K562 (cell line): ENCODE data around the gene C7orf57. TPM values are rescaled to one million over a fixed set of nuclear protein-coding genes. Genes with fewer than 3 reads are reported as not detected.

ENCODE experiments used
- ARID2 ChIP-seq: fragments of 450-650 bp; IDR thresholded peaks from 2 replicates; pipeline ENCODE4 v1.6.1; 2017; ENCODE audit warnings: antibody characterized with exemption, mild to moderate bottlenecking
- BCL6 ChIP-seq: fragments of 250-450 bp; sonication (Bioruptor Pico); IDR thresholded peaks from 2 replicates; pipeline ENCODE4 v1.4.0; 2020
- CREB1 ChIP-seq, 2 experiments: sonication (generic) in 1 of 2; formaldehyde crosslinking in 1 of 2; IDR thresholded peaks; 2 replicates each; pipeline versions ENCODE4 v1.6.1 to v1.8.0; 2012 to 2022; ENCODE audit warnings: inconsistent platforms in 1 of 2, mild to moderate bottlenecking in 1 of 2, missing genetic modification reagents in 1 of 2, moderate library complexity in 1 of 2
- EP400 ChIP-seq: fragments of 450-650 bp; IDR thresholded peaks from 2 replicates; pipeline ENCODE4 v1.6.1; 2017; ENCODE audit warnings: antibody characterized with exemption, mild to moderate bottlenecking, moderate library complexity
- ETS2 ChIP-seq: IDR thresholded peaks from 2 replicates; pipeline ENCODE4 v1.6.1; 2016; ENCODE audit warnings: borderline replicate concordance, missing genetic modification characterization, mild to moderate bottlenecking, moderate library complexity, missing compliant biosample characterization; ENCODE audit not compliant: poor library complexity, severe bottlenecking
- HSF4 ChIP-seq: fragments of 250-450 bp; sonication (Bioruptor Pico); IDR thresholded peaks from 2 replicates; pipeline ENCODE4 v2.1.2; 2022; ENCODE audit warnings: mild to moderate bottlenecking, moderate library complexity, borderline replicate concordance
- ILF3 ChIP-seq: fragments of 450-650 bp; IDR thresholded peaks from 2 replicates; pipeline ENCODE4 v1.6.1; 2018; ENCODE audit warnings: antibody characterized with exemption, mild to moderate bottlenecking, moderate library complexity, borderline replicate concordance
- KAT8 ChIP-seq: fragments of 450-650 bp; IDR thresholded peaks from 2 replicates; pipeline ENCODE4 v1.6.1; 2016; ENCODE audit warnings: low read depth, mild to moderate bottlenecking
- MTF1 ChIP-seq: fragments of 250-450 bp; sonication (Bioruptor Pico); IDR thresholded peaks from 2 replicates; pipeline ENCODE4 v1.9.0; 2021; ENCODE audit warnings: moderate library complexity, mild to moderate bottlenecking, inconsistent platforms, borderline replicate concordance
- POU5F1 ChIP-seq: fragments of 150-350 bp; IDR thresholded peaks from 2 replicates; pipeline ENCODE4 v1.6.1; 2014; ENCODE audit warnings: borderline replicate concordance, low read length, low read depth, mild to moderate bottlenecking; ENCODE audit not compliant: partially characterized antibody
- SIRT6 ChIP-seq: IDR thresholded peaks from one replicate; pipeline ENCODE4 v1.6.1; 2012; ENCODE audit warnings: low read depth, mild to moderate bottlenecking, control low read depth, inconsistent platforms, low read length, moderate library complexity
- SMC3 ChIP-seq: conservative IDR thresholded peaks from 2 replicates; pipeline ENCODE4 v1.6.1; 2011; ENCODE audit warnings: low read depth, low read length, improper control_type of control experiment; ENCODE audit not compliant: insufficient read depth
- SPI1 ChIP-seq: IDR thresholded peaks from 2 replicates; pipeline ENCODE4 v1.6.1; 2011; ENCODE audit warnings: low read depth, low read length, control low read depth, borderline replicate concordance
- SUPT5H ChIP-seq: fragments of 450-650 bp; IDR thresholded peaks from 2 replicates; pipeline ENCODE4 v1.6.1; 2016
- TCFL5 ChIP-seq: fragments of 250-450 bp; sonication (Bioruptor Pico); conservative IDR thresholded peaks from 2 replicates; pipeline ENCODE4 v1.6.1; 2021; ENCODE audit warnings: mild to moderate bottlenecking, moderate library complexity, matching md5 sums
- TRIM24 ChIP-seq, 2 experiments: fragments of 450-650 bp; IDR thresholded peaks; 2 replicates each; pipeline ENCODE4 v1.6.1; 2016
- XRCC4 ChIP-seq: IDR thresholded peaks from one replicate; pipeline ENCODE4 v1.6.1; 2011; ENCODE audit not compliant: insufficient read depth, insufficient read length; ENCODE audit errors: extremely low read depth
- ZNF124 ChIP-seq: sonication (generic); formaldehyde crosslinking; IDR thresholded peaks from 2 replicates; pipeline ENCODE4 v1.8.1; 2022; ENCODE audit warnings: missing genetic modification reagents
- ZNF583 ChIP-seq: fragments of 250-450 bp; sonication (Bioruptor Pico); IDR thresholded peaks from 2 replicates; pipeline ENCODE4 v1.4.0; 2020
- ZNF79 ChIP-seq: fragments of 250-450 bp; sonication (Bioruptor Pico); IDR thresholded peaks from 2 replicates; pipeline ENCODE4 v1.4.0; 2020; ENCODE audit warnings: low read depth, mild to moderate bottlenecking, moderate library complexity
- polyA plus RNA-seq, 8 experiments: library from polyadenylated mRNA; depleted of rRNA in 4 of 8; stranded (reverse) in 5 of 8; unstranded in 3 of 8; fragments of >200 nt; fragmentation: Nextera tagmentation in 2 of 8; fragmentation: Illumina TruSeq in 1 of 8; extraction: Ambion mirVana in 2 of 8; extraction: Trizol in 1 of 8; gene quantifications; 2 replicates each; pipeline versions ENCODE4 v1.2.1 to v1.2.3, GENCODE V29; 2011 to 2014; ENCODE audit warnings: inconsistent platforms in 1 of 8, missing spikeins in 1 of 8
- total RNA-seq, 7 experiments: library from RNA; depleted of rRNA in 6 of 7; stranded (reverse); fragments of >200 nt in 6 of 7; fragmentation: Illumina TruSeq in 2 of 7; extraction: Trizol in 2 of 7; gene quantifications; 2 replicates each; pipeline versions ENCODE4 v1.2.1 to v1.2.3, GENCODE V29; 2011 to 2021; ENCODE audit warnings: low replicate concordance in 1 of 7
- TF ChIP-seq, protein P1 (sequence below): fragments of 250-450 bp; sonication (Bioruptor Pico); IDR thresholded peaks from 2 replicates; pipeline ENCODE4 v1.8.0; 2021; ENCODE audit warnings: moderate library complexity, mild to moderate bottlenecking, inconsistent platforms
- TF ChIP-seq, protein P2 (sequence below): sonication (generic); IDR thresholded peaks from 2 replicates; pipeline ENCODE4 v1.6.1; 2016
- TF ChIP-seq, protein P3 (sequence below): fragments of 450-650 bp; formaldehyde crosslinking; IDR thresholded peaks from 2 replicates; pipeline ENCODE4 v1.4.0; 2020; ENCODE audit warnings: mild to moderate bottlenecking
- TF ChIP-seq, protein P4 (sequence below): fragments of 450-650 bp; formaldehyde crosslinking; IDR thresholded peaks from 2 replicates; pipeline ENCODE4 v1.4.0; 2022; ENCODE audit warnings: mild to moderate bottlenecking, moderate library complexity

Gene C7orf57
- total and polyA plus RNA-seq, 9 of the 15 experiments (the other 6 are each of a cell fraction or from before 2014, with no cell fraction given), result not detected

DNA sequence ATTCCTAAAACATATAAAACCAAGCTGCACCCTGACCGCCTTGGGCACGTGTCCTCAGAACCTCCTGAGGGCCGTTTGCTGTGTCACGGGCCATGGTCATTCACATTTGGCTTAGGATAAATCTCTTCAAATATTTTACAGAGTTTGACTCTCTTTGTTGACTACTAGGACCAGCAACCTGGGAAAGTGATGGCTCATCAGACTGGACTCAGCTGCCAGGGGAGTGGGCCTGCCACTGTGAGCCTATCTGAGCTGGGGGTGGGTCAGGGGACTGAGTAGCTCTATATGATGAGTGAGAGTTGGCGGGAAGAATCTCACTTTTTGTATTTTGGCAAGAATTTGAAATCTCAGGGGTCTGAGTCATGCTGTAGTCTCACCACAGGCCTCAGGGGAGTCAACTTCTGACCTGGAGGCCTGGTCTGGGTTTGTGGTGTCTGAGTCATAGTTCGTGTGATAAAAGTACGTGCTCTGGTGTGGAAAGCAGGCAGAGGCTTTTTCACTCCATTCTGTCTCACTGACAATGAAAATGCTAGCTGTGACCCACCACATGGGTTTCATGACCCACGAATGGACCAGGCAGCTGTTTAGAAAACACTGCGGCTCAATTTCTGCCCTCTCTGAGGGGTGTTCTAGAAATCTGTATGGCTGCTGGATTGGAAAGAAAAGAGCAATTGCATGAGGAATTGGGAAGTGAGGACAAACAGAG, 49.5 kb downstream of the C7orf57 start (continued):
- TF ChIP-seq ZNF124 (CRISPR knock-in tag), result no peak
- TF ChIP-seq ARID2, result no peak
- TF ChIP-seq ETS2 (tag), result no peak
- TF ChIP-seq, protein P1, sequence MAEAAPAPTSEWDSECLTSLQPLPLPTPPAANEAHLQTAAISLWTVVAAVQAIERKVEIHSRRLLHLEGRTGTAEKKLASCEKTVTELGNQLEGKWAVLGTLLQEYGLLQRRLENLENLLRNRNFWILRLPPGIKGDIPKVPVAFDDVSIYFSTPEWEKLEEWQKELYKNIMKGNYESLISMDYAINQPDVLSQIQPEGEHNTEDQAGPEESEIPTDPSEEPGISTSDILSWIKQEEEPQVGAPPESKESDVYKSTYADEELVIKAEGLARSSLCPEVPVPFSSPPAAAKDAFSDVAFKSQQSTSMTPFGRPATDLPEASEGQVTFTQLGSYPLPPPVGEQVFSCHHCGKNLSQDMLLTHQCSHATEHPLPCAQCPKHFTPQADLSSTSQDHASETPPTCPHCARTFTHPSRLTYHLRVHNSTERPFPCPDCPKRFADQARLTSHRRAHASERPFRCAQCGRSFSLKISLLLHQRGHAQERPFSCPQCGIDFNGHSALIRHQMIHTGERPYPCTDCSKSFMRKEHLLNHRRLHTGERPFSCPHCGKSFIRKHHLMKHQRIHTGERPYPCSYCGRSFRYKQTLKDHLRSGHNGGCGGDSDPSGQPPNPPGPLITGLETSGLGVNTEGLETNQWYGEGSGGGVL (CRISPR knock-in tag), result no peak
- peak; percentile 26 to 72; a peak in 2 of 4 replicates for TF ChIP-seq TRIM24 (IDR thresholded peaks at IDR 0.05)
- no peak for TF ChIP-seq SPI1
- TF ChIP-seq SUPT5H, result no peak
- TF ChIP-seq POU5F1, result no peak
- TF ChIP-seq EP400, result peak; percentile 38; the same call in 1 of the 2 replicates
- TF ChIP-seq XRCC4, result no peak
- TF ChIP-seq HSF4 (CRISPR knock-in tag), result no peak
- no peak for TF ChIP-seq KAT8
- TF ChIP-seq MTF1 (CRISPR knock-in tag), result no peak
- no peak for TF ChIP-seq ZNF79
- TF ChIP-seq SMC3, result no peak
- no peak for TF ChIP-seq CREB1 (IDR thresholded peaks at IDR 0.05)
- TF ChIP-seq CREB1 (CRISPR knock-in tag; IDR thresholded peaks at IDR 0.05), result no peak
- no peak for TF ChIP-seq BCL6 (CRISPR knock-in tag)
- TF ChIP-seq, protein P2, sequence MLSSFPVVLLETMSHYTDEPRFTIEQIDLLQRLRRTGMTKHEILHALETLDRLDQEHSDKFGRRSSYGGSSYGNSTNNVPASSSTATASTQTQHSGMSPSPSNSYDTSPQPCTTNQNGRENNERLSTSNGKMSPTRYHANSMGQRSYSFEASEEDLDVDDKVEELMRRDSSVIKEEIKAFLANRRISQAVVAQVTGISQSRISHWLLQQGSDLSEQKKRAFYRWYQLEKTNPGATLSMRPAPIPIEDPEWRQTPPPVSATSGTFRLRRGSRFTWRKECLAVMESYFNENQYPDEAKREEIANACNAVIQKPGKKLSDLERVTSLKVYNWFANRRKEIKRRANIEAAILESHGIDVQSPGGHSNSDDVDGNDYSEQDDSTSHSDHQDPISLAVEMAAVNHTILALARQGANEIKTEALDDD, result peak; percentile 16; the same call in 1 of the 2 replicates
- TF ChIP-seq ZNF583, result no peak
- no peak for TF ChIP-seq SIRT6
- TF ChIP-seq, protein P3, sequence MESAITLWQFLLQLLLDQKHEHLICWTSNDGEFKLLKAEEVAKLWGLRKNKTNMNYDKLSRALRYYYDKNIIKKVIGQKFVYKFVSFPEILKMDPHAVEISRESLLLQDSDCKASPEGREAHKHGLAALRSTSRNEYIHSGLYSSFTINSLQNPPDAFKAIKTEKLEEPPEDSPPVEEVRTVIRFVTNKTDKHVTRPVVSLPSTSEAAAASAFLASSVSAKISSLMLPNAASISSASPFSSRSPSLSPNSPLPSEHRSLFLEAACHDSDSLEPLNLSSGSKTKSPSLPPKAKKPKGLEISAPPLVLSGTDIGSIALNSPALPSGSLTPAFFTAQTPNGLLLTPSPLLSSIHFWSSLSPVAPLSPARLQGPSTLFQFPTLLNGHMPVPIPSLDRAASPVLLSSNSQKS, result no peak
- TF ChIP-seq TCFL5 (CRISPR knock-in tag), result no peak
- TF ChIP-seq ILF3, result no peak
- TF ChIP-seq, protein P4, sequence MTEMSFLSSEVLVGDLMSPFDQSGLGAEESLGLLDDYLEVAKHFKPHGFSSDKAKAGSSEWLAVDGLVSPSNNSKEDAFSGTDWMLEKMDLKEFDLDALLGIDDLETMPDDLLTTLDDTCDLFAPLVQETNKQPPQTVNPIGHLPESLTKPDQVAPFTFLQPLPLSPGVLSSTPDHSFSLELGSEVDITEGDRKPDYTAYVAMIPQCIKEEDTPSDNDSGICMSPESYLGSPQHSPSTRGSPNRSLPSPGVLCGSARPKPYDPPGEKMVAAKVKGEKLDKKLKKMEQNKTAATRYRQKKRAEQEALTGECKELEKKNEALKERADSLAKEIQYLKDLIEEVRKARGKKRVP (CRISPR knock-in tag), result no peak
